Retina (tissue), 1 donor: Measurements from ENCODE around the gene CDCA8.
"Not testable (repeated sequence)": the region's sequence is repeated elsewhere in the genome, so short reads cannot be mapped to it uniquely, and the experiment has no call there.

Experiments
- DNase-seq: peaks from one replicate; pipeline ENCODE4 v3.0.0-alpha.2; 2016

Gene CDCA8

DNA sequence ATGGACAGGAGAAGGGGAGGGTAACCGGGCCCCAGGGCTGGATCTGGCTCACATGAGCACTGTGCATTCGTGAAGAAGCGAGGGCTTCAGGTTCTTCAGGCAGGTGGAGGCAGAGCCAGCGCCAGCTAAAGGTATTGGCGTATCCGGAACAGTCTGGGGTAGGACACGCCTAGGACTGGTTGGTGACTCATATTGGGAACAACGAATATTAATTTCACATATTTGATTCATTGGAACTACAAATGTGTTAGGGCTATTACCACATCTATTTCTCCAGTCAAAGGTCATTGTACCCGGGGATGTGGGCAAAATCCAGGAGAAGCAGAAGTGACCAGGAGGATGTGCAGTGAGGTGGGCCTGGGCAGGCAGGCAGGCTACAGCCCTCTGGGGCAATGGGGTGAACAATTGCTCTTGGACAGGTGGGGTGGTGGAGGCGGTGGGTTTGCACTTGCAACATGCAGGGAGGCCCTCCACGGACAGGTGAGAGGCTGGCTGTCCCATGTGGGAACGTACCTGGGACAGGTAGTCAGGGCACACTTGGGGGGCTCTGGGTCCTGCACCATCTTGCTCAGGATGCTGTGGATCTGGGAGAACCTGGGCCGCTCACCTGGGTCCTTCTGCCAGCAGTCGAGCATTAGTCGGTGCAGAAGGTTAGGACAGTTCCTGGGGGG, 26.7 kb downstream of the CDCA8 start:
- DNase-seq = no peak

DNA sequence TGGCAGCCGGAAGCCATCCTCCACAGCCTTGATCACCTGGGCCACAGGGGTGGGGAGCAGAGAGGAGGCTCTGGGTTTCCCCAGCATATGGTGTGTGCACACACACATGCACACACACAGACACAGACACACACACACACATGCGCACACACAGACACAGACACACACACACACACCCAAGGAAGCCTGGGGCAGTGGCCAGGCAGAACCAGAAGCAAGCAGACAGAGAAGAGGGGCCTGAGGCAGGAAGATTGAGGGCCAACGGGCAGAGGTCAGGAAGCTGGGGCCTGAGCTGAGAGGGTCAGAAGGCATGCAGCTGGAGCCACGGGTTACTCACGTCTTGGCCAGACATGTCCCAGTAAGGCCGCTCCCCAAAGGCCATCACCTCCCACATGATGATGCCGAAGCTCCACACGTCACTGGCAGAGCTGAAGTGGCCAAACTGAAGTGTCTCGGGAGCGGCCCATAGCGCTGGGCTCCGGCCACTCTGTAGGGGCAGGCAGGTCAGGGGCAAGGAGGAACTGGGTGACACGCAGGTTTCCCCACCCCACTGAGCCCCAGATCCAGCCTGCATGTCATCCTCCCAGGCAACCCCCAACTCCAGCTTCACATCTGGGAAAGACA, 27.4 kb downstream of the CDCA8 start:
- DNase-seq = no peak

DNA sequence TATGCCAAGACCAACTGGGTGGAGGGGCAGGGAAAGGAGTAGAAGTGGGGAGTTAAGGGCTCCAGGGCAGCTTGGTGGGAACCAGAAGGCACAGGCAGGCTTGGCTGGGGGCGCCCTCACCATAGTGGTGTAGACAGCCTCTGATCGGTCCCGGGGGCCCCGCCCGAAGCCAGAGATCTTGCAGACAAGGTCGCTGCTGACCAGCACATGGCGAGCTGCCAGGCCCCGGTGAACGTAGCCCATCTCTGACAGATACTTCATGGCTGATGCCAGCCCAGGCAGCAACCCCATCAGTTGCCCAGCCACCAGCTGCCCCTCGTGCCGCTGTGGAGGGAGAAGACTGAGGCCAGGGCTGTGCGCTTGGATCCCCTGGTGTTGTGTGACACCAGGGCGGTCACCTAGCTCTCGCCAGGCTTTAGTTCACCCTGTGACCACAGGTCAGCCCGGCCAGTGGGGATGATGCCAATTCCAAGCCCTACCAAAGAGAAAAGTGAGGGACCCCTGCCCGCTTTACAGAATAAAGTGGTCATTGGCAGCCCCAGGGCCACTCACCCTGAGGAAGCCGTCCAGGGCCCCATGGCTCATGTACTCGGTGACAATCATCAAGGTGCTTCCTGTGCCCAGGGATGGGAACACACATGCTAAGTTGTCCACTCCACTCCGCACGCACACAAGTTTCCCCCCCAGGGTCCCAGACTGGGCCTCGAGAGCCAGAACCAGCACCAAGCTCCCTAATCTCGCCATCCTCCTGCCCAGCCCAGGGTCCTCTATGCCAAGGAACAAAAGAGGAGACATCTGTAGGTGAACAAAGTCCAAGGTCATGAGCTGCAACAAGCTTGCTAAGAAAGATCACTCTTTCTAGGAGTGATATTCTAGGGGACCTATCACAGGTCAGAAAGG, 28.2 kb downstream of the CDCA8 start:
- DNase-seq = no peak

DNA sequence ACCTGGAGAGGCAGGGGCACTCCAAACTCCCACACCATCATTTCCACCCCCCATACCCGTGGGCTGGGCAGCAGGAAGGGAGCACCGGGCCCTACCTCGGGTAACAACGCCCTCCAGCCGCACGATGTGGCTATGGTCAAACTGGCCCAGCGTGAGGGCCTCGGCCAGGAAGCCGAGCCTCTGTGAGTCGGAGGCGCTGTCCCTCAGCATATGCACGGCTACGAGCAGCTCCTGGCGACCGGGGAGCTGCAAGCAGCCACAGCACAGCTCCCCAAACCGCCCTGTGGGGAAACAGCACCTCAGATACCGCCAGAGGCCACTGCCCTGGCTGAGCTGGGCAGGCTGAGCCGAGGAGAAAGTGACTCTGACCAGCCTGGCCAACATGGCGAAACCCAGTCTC, 29.2 kb downstream of the CDCA8 start:
- no peak for DNase-seq

DNA sequence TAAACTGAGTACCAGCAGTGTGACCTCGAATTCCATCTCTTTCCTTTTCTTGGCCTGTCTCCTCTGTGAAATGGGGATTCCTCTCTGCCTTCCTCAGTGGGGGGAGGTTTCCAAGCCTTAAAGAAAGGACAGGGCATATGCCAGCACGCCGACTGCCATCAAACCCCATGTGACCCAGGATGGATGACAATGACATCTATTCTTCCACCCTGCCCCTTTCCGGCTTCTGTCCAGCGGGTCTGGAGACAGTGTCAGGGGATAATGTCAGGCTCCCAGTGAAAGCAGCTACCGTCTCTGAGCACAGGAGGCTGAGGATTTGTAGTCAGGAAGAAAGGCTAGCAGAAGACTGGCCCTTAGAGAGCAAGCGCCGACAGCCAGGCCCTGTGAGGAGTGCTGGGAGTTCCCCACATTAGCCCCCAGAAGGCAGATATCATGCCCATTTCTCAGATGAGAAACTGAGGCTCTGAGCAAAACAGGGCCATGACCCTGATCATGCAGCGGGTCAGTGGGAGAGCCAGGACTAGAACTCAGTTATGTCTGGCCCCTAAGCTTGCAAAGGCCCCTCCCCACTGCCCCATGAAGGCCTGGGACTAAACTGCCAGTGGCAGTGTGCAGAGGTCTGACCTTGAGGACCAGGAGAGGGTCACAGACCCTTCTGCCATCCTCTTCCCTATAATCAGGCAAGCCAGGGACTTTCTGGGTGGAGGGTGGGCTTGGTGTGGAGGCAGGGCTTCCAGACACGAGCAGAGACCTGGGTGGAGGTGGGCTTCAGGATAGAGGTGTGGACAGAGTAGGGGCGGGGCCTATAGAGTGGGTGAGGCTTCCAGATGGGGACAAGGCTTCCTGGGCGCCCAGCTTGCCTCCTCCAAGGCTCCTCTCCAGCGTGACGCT, 30.1 kb downstream of the CDCA8 start:
- no peak for DNase-seq

DNA sequence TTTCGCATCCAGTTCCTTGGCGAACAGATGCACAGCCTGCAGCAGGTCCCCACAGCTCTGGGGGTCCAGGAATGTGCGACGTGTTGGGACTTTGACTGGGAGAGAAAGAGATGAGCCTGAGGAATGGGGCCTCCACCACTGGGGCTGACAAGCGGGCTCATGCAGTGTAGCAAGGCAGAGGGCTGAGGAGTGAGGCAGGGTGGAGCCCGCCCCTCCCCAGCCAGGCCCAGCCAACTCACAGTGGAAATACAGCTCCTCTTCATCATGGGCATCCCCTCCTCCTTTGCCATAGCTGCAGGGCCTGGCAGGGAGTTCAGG, 30.7 kb downstream of the CDCA8 start:
- no peak for DNase-seq

DNA sequence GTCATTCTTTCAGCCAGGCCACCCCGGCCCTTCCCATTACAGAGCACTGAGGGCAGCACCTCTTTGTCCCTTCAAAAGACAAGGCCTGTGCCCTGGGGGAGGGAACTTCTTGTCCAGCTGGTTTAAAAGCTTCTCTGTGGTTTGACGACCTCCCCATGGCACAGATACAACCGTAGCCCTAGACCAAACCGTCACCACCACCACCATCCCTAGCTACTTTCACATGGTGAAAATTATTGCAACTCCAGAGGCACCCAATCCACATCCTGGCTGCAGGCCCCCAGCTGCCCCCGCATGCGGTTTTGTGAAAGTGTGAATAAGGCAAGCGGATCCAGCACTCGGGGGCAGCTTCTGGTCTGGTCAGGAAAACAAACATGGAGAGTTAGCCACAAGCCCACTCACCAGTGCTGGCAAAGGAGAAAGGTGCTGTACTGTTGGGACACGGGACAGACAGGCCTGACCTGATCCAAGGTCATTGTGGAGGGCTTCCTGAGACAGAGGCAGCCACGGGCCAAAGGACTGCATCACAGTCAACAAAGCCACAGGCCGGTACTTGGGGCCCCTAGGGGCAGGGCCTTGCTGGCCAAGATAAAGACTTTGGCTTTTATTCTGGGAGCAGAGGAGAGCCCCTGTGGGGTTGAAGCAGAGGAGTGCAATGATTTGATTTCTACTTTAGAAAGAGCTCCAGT, 31.2 kb downstream of the CDCA8 start:
- DNase-seq = no peak

DNA sequence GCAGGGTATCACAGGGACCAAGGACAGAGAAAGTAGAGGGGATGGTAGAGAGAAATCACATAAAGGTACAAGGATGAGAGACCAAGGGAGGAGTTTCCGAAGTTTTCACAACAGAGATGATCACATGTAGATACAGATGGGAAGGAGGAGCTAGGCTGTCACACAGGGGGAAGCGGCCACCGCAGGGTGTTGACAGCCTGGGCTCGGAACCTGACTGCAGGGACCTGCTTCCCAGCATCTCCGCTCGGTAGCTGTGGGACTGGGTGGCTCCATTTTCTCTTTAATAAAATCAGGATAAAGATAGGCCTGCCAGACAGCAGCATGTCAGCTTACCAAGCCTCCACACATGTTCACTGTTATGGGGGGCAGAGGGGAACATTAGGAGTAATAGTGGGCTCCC, 32.3 kb downstream of the CDCA8 start:
- DNase-seq = no peak

DNA sequence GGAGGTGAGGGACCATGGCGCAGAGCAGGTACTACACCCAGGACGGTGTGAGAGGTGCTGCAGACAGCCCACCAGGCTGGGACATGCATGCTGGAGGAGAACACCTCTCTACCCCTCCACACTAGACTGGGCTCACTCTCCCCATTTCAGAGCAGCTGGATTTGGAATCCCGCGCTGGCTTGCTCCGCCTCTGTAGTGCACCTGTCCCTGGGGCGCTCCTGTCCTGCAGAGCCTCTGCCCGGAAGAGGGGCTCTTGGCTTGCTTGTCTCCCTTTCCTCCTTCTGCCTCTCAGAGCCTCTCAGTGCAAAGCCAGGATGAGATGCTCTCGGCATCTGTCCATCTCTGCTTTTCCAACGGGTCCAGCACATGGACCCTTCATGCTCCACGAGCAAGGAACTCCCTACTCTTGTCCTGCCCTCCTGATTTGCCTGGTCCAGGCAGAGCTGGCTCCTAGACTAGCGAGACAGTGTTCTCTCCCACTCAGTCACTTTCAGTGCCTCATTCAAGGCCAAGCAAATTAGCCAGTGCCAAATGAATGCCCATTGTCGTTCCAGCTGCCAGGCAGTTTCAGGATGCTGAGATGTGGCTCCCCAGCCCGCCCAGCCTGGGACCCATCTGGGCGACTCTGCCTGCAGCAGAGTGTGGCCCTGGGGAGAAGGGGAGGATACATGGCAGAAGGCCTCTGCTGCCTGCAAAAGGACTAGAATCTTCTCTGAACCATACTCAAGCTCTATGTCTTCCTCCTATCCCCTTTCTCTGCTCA, 33.7 kb downstream of the CDCA8 start:
- DNase-seq = no peak

DNA sequence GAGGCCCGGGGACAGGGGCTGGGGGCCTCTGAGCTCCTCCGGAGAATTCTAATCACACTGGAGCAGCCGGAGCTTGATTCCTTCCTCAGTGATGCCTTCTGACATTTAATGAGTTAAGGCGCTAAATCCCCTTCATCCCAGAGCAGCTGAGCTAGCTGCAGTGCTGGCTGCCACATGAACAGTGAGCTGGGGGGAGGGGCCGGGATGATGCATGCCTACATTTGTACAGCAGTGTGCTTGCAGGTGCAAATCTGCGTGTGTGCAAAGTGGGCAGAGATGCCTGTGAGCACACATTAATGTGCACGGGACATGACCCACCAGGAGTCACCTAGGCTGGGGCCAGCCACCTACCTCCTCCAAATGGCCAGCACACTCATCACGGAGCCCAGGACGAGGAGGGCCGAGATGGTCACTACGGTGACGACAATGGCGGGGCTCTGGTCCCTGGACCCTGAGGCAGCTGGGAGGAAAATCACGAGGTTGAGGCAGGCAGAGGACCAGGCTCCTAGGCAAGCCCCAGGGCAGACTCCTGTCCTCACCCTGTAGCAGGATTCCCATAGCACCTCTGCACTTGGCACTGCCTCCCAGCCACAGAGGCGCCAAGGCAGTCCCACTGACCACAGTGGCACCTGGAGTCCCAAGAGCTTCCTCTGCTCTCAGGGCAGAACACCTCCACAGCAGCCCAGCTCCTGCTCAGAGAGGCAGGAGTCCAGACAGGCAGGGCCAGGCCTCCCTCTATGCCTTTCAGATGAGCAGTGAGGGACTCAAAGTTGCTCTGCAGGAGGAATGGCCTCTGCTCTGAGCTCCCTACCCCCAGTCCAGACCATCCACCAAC, 34.7 kb downstream of the CDCA8 start:
- DNase-seq = peak; percentile 75

DNA sequence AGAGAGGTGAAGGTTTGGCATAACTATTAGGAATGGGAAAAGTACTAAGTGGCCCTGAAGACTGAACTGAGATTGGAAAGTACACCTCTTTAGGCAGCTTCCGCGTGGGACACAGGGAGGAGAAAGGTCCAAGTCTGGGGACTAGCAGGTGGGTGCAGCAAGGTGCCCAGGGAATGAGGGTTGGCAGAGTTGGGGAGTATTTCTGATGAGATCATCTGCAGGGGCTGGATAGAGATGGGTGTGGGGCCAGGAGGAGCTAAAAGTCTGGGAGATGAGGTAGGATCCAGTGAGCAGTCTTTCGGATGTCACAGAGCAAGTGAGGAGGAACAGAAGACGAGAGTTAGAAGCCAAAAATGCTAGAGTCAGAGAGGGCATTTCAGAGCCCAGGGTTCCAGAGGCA, 36.1 kb downstream of the CDCA8 start:
- DNase-seq = no peak

DNA sequence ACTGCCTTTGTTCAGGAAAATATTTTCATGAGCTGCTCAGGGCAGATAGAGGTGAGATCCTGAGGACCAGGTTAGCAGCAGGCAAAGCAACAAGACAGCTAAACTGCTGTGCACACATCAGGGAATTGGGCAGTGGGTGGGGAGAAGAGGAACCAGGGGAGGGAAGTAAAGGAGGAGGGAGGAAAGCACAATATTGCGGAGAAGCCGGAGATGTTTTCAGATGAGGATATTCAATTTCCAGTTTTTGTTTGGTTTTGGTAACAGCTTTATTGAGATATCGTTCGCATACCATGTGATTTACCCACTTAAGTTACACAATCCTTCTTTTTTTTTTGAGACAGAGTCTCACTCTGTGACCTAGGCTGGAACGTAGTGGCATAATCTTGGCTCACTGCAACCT, 38.1 kb downstream of the CDCA8 start:
- DNase-seq = no peak

DNA sequence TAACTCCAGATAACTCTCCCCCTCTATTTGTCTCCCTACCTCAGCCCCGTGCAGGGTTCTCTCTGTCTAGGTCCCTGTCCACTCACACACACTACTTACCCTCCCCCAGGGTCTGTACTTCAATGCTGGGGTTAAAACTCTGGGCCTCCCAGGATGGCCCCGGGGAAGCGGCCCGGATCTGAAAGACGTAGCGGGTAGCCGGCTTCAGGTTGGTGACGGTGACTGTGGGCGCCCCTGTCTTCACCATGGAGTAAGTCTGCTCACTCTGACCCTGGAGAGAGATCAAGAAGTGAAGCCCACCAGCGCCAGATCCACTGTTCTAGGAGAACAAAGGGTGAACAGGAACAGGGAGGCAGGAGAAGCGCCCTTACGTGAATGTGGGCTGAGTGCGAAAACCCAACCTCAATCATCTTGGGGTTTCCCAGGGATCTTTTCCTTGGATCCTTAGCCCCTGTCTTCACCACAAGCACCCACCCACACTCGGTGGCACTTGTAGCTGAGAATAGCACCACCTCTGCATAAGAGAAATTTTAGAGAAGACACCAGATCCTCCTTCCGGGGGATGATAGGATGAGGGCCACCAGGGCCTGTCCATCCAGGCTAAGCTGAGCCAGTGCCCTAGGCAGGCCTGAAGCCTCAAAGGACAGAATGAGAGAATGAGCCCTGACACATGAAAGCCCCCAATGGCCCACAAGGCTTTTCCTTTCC, 39.1 kb downstream of the CDCA8 start:
- DNase-seq = no peak

DNA sequence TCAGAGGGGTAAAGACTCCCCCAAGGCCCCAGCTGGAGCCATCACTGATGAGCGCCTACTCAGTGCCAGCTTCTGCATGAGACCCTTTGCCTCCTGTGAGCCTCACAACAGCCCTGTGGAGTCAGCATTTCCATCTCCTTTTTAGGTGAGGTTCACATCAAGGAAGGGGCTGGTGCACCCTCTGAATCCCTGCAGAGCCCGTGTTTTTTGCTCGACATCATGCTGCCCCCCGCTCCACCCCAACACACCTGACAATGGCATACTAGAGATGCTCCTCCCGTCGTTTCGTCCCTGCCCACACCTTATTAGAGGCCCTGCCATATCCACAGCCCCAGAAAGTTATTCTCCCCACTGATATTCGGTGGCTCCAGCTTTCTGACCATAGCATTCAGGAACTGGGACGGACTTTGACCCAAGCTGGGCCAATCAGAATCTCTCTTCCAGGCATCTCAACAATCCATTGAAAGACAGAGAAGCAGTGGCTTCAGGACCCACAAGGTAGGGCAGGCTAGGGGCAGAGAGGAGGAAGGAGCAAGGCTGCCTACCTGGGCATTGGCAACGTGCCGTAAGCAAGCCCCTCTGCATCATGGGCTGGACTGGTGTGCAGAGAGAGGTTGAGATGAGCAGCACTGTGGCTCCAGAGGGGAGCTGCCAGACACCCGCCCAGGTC, 39.9 kb downstream of the CDCA8 start:
- DNase-seq = no peak

DNA sequence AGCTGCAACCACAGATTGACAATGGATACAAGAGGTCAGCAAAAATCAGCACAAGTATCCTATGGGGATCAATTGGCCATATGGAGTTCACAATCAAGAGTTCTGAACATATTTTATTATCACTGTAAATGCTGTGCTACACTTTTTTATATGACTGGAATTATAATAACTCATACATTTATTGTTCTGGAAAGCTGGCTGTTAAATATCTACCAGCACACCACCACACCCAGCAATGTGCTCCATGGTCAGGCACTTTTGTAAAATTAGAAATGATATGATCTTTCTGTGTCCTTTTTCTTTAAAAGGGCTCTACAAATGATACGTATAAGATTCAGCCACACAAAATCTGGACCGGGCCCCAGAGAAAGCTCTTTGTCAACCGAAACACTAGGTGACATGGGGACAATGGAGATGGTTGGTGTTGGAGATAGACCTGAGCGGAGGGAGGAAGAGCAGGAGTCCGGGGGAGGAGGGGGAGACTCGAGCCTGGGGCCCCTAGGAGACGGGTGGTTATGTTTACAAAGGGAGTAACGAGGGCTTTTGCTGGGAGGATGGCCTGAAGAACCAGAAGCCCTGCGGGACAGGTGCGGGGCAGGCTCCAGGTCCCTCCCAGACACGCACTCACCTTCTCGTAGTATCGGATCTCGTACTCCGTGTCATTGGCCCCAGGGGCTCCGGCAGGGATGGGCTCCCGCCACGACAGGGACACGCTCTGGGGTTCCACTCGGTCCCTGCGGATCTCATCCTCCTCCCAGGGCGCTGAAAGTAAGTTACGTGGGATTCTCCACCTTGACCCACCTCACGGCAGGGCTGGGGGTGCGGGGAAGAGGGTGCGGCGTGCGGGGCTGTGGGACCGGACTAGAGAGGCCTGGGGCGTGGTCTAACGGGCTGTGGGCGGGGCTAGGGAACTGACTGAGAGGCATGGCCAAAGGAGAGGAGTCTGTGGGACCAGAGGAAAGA, 42.6 kb downstream of the CDCA8 start:
- no peak for DNase-seq

DNA sequence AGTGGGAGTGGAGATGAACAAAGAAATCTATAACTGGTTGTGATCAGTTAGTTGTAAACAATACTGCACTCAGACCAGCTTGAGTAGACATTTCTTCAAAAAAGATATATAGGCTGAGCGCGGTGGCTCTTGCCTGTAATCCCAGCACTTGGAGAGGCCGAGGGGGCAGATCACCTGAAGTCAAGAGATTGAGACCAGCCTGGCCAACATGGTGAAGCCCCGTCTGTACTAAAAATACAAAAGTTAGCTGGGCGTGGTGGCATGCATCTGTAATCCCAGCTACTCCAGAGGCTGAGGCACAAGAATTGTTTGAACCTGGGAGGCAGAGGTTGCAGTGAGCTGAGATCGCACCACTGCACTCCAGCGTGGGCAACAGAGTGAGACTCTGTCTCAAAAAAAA, 45.7 kb downstream of the CDCA8 start:
- not testable (repeated sequence) for DNase-seq

DNA sequence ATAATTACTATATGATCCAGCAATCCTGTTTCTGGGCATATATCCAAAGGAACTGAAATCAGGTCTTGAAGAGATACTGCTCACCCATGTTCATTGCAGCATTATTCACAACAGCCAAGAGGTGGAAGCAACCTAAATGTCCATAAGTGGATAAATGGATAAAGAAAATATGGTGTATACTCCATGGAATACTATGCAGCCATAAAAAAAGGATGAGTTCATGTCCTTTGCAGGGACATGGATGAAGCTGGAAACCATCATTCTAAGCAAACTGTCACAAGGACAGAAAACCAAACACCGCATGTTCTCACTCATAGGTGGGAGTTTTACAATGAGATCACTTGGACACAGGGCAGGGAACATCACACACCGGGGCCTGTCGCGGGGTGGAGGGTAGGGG, 46.3 kb downstream of the CDCA8 start:
- not testable (repeated sequence) for DNase-seq

DNA sequence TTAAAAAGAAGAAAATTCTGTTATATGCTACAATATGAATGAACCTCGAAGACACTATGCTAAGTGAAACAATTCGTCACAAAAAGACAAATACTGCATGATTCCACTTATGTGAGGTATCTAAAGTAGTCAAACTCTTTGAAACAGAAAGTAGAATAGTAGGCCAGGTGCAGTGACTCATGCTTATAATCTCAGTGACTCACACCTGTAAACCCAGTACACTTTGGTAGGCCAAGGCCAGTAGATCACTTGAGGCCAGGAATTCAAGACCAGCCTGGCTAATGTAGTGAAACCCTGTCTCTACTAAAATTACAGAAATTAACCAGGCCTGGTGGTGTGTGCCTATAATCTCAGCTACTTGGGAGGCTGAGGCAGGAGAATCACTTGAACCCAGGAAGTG, 46.9 kb downstream of the CDCA8 start:
- DNase-seq = no peak
